HG03520 (cell line): ENCODE measurements around the gene MGLL.

ENCODE experiments used
- ATAC-seq: cut with Tn5 transposase; IDR thresholded peaks from one replicate; pipeline ENCODE4 v1.9.1; 2021; ENCODE audit warnings: mild to moderate bottlenecking, moderate library complexity; ENCODE audit not compliant: unreplicated experiment

The MGLL gene

GRCh38 chr3:127822041-127822681, at the start of gene MGLL:
Gene MGLL (minus strand): TSS chr3:127822515. CDS start chr3:127822318, 197 bp downstream.
- ATAC-seq, result no peak

GRCh38 chr3:127870156-127870555, 47.8 kb upstream of the MGLL start:
- no peak for ATAC-seq

- no peak for ATAC-seq
Observed at GRCh38 chr3:127867986-127868385, 45.7 kb upstream of the MGLL start.

- ATAC-seq, result no peak
Observed at GRCh38 chr3:127867412-127867811, 45.1 kb upstream of the MGLL start.

GRCh38 chr3:127865941-127866340, 43.6 kb upstream of the MGLL start:
- ATAC-seq, result no peak

GRCh38 chr3:127860211-127860696, 37.9 kb upstream of the MGLL start:
- ATAC-seq, result no peak

GRCh38 chr3:127859730-127860129, 37.4 kb upstream of the MGLL start:
- ATAC-seq, result no peak

- no peak for ATAC-seq
Observed at GRCh38 chr3:127858937-127859336, 36.6 kb upstream of the MGLL start.

- no peak for ATAC-seq
Observed at GRCh38 chr3:127858521-127858920, 36.2 kb upstream of the MGLL start.

- ATAC-seq, result no peak
Observed at GRCh38 chr3:127857333-127857732, 35.0 kb upstream of the MGLL start.

- ATAC-seq, result no peak
Observed at GRCh38 chr3:127856801-127857200, 34.5 kb upstream of the MGLL start.

- ATAC-seq, result no peak
Observed at GRCh38 chr3:127855246-127855645, 32.9 kb upstream of the MGLL start.

GRCh38 chr3:127853681-127854080, 31.4 kb upstream of the MGLL start:
- ATAC-seq, result no peak

- no peak for ATAC-seq
Observed at GRCh38 chr3:127851899-127852298, 29.6 kb upstream of the MGLL start.

GRCh38 chr3:127849368-127849767, 27.1 kb upstream of the MGLL start:
- no peak for ATAC-seq

- ATAC-seq, result no peak
Observed at GRCh38 chr3:127848131-127849129, 26.1 kb upstream of the MGLL start.

- no peak for ATAC-seq
Observed at GRCh38 chr3:127847236-127847720, 25.0 kb upstream of the MGLL start.

GRCh38 chr3:127846576-127846975, 24.3 kb upstream of the MGLL start:
- ATAC-seq, result no peak

GRCh38 chr3:127844326-127844942, 22.1 kb upstream of the MGLL start:
- no peak for ATAC-seq

GRCh38 chr3:127840671-127841070, 18.4 kb upstream of the MGLL start:
- ATAC-seq, result no peak

GRCh38 chr3:127839099-127839498, 16.8 kb upstream of the MGLL start:
- ATAC-seq, result no peak
